GM12878 (cell line): ENCODE data around the gene DDX20. TPM values are rescaled to one million over a fixed set of nuclear protein-coding genes. Genes with fewer than 3 reads are reported as not detected.
"Not testable (repeated sequence)": the region's sequence is repeated elsewhere in the genome, so short reads cannot be mapped to it uniquely, and the experiment has no call there.

Source experiments
- ATAC-seq: fragments of 200-7000 bp; cut with Tn5 transposase; 3 replicates; pipeline ENCODE4 v1.9.1; 2020; ENCODE audit warnings: mild to moderate bottlenecking, moderate library complexity
- BruUV-seq: library from RNA; stranded (reverse); fragments of 400-500 nt; replicated peaks from 2 replicates; lab custom pipeline; 2021; lab: Mats Ljungman, UMichigan
- CTCF ChIA-PET: fragments of 300-600 bp; sonication (Branson Sonifier 250); formaldehyde crosslinking; extraction: SDS; loops from one replicate; lab custom pipeline; 2021; ENCODE audit warnings: inconsistent platforms; lab: Yijun Ruan, JAX
- POLR2A ChIA-PET: fragments of 350-600 bp; formaldehyde crosslinking; extraction: SDS; loops from one replicate; lab custom pipeline; 2021; ENCODE audit warnings: inconsistent platforms; lab: Charles Lee
- RAD21 ChIA-PET: fragments of 300-600 bp; sonication (Branson Sonifier 250); formaldehyde crosslinking; loops from one replicate; lab custom pipeline; 2023; ENCODE audit warnings: antibody characterized with exemption; ENCODE audit not compliant: unreplicated experiment; lab: Charles Lee
- SMC1A ChIA-PET: fragments of 300-600 bp; sonication (Branson Sonifier 250); formaldehyde crosslinking; loops from one replicate; lab custom pipeline; 2023; ENCODE audit not compliant: unreplicated experiment, uncharacterized antibody; lab: Charles Lee
- DNase-seq: peaks from one replicate; pipeline ENCODE4 v3.0.0-alpha.2; 2011; ENCODE audit warnings: low read depth, low spot score
- FAIRE-seq: peaks from 3 replicates; lab custom pipeline; 2011; peaks lifted over from hg19 to GRCh38; lab: Jason Lieb, UNC
- H2AFZ ChIP-seq: 2 replicates; pipeline ENCODE4 v1.6.0; 2011; ENCODE audit warnings: low read depth, low read length, control low read depth; ENCODE audit not compliant: control insufficient read depth
- H3K27ac ChIP-seq: 2 replicates; pipeline ENCODE4 v1.5.1; 2011; ENCODE audit warnings: control low read depth; ENCODE audit not compliant: control insufficient read depth, insufficient read depth
- H3K27me3 ChIP-seq, 2 experiments: replicated peaks in 1 of 2; 2 replicates each; pipeline versions ENCODE4 v1.6.0 to v1.6.1; 2011; ENCODE audit warnings: low read length in 1 of 2; ENCODE audit not compliant: control insufficient read depth in 2 of 2, insufficient read depth in 2 of 2
- H3K36me3 ChIP-seq, 2 experiments: 2 replicates each; pipeline ENCODE4 v1.5.1; 2011; ENCODE audit warnings: low read length in 1 of 2; ENCODE audit not compliant: control insufficient read depth in 2 of 2, insufficient read depth in 2 of 2
- H3K4me1 ChIP-seq: 2 replicates; pipeline ENCODE4 v1.6.1; 2011; ENCODE audit warnings: mild to moderate bottlenecking, low read length, moderate library complexity, mixed read lengths; ENCODE audit not compliant: control insufficient read depth, insufficient read depth
- H3K4me2 ChIP-seq: 2 replicates; pipeline ENCODE4 v1.6.0; 2011; ENCODE audit warnings: control low read depth; ENCODE audit not compliant: control insufficient read depth, insufficient read depth
- H3K4me3 ChIP-seq: fragments of 200-600 bp; sonication (generic); 2 replicates; pipeline ENCODE4 v1.5.1; 2016
- H3K79me2 ChIP-seq: 2 replicates; pipeline ENCODE4 v1.6.0; 2011; ENCODE audit warnings: low read length; ENCODE audit not compliant: control insufficient read depth, insufficient read depth
- H3K9ac ChIP-seq: 2 replicates; pipeline ENCODE4 v1.8.0; 2011; ENCODE audit warnings: low read length, control low read depth, mixed read lengths; ENCODE audit not compliant: control insufficient read depth, insufficient read depth
- H3K9me3 ChIP-seq: replicated peaks from 3 replicates; pipeline ENCODE4 v1.5.1; 2011; ENCODE audit warnings: mild to moderate bottlenecking, low read length; ENCODE audit not compliant: control insufficient read depth, insufficient read depth
- H4K20me1 ChIP-seq: 2 replicates; pipeline ENCODE4 v1.6.0; 2011; ENCODE audit not compliant: control insufficient read depth, insufficient read depth
- BCLAF1 ChIP-seq: fragments of 450-650 bp; IDR thresholded peaks from 2 replicates; pipeline ENCODE4 v1.6.1; 2017; ENCODE audit warnings: antibody characterized with exemption, mild to moderate bottlenecking, moderate library complexity
- HDAC6 ChIP-seq: fragments of 200-600 bp; sonication (generic); IDR thresholded peaks from one replicate; pipeline ENCODE4 v1.8.0; 2017; ENCODE audit warnings: antibody characterized with exemption; ENCODE audit not compliant: unreplicated experiment
- JUNB ChIP-seq: IDR thresholded peaks from 2 replicates; pipeline ENCODE4 v1.6.1; 2016; ENCODE audit warnings: antibody characterized with exemption, mild to moderate bottlenecking
- NFXL1 ChIP-seq: fragments of 450-650 bp; IDR thresholded peaks from 2 replicates; pipeline ENCODE4 v1.6.1; 2017; ENCODE audit warnings: antibody characterized with exemption, mild to moderate bottlenecking, borderline replicate concordance
- WGBS: methylation state at CpG from one replicate; pipeline ENCODE4 v1.1.6; 2016; ENCODE audit warnings: low lambda C conversion rate; ENCODE audit not compliant: insufficient replicate concordance, insufficient coverage; ENCODE audit errors: missing lambda C conversion rate; 5-methylcytosine and 5-hydroxymethylcytosine counted together
- in situ Hi-C: fragments of 300-500 bp; cut with MboI; formaldehyde crosslinking; loops from 9 replicates; pipeline ENCODE4 v1.14.3; 2018; ENCODE audit warnings: mixed read lengths
- intact Hi-C: fragments of 100-400 bp; cut with micrococcal nuclease; formaldehyde crosslinking; loops from one replicate; pipeline ENCODE4 v1.14.2; 2022; ENCODE audit not compliant: unreplicated experiment
- polyA plus RNA-seq, 11 experiments: library from polyadenylated mRNA; depleted of rRNA in 4 of 11; unstranded in 6 of 11; stranded (reverse) in 5 of 11; fragments of >200 nt; fragmentation: Nextera tagmentation in 4 of 11; fragmentation: Illumina TruSeq in 1 of 11; extraction: Ambion mirVana in 4 of 11; extraction: Trizol in 1 of 11; gene quantifications; 1 replicate in 1 of 11; 2 replicates in 10 of 11; pipeline versions ENCODE4 v1.2.1 to v1.2.3, GENCODE V29; 2011 to 2016; ENCODE audit warnings: inconsistent platforms in 2 of 11, missing spikeins in 2 of 11, low read depth in 1 of 11
- total RNA-seq, 4 experiments: library from RNA; depleted of rRNA in 3 of 4; stranded (reverse); fragments of >200 nt in 3 of 4; fragmentation: Illumina TruSeq in 1 of 4; extraction: Trizol in 1 of 4; gene quantifications; 2 replicates each; pipeline versions ENCODE4 v1.2.1 to v1.2.3, GENCODE V29; 2013 to 2021

DDX20 gene
- total and polyA plus RNA-seq, 10 of the 15 experiments (the other 5 are each of a cell fraction or from before 2014, with no cell fraction given), result 7.2 to 30.6 (median 25.1) TPM

DNA sequence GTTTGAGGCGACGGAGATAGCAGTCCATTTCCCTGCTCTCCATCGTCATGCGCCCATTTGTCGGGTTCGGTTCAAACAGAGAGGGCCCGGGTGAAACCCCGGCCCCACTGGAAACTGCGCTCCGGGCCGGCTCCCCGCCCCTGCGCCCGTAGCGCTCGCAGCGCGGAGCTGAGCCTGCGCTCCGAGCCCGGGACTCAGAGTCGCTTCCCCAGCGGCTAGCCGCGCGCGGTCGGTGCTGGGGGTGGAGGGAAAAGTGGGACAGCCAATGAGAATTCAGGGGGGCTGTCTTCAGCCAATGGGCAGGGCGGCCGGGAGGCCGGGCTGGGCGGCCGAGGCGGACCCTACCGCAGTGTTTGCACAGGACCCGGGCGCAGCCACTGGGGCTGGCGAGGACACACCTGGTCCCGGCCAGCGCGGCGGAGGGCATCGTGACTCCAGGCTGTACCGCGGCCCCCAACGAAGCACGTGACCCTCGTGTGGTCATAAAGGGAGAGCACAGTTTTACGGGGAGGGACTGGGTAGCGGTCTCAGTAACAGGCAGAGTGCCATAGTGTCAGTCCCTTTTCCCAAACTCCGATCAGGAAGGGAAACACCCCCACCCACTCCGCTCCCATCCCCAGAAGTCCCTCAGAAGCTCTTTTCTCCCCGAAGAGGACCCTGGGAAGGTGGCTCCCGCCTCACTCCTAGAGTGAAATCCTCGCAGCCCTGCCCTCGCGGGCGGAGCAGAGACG lies 16.3 kb upstream of the DDX20 start, which contains the start of gene INKA2 (continued):
- TF ChIP-seq NFXL1 (no peak), JUNB (no peak)
- TF ChIP-seq, all 136 proteins: peak for 28

DNA sequence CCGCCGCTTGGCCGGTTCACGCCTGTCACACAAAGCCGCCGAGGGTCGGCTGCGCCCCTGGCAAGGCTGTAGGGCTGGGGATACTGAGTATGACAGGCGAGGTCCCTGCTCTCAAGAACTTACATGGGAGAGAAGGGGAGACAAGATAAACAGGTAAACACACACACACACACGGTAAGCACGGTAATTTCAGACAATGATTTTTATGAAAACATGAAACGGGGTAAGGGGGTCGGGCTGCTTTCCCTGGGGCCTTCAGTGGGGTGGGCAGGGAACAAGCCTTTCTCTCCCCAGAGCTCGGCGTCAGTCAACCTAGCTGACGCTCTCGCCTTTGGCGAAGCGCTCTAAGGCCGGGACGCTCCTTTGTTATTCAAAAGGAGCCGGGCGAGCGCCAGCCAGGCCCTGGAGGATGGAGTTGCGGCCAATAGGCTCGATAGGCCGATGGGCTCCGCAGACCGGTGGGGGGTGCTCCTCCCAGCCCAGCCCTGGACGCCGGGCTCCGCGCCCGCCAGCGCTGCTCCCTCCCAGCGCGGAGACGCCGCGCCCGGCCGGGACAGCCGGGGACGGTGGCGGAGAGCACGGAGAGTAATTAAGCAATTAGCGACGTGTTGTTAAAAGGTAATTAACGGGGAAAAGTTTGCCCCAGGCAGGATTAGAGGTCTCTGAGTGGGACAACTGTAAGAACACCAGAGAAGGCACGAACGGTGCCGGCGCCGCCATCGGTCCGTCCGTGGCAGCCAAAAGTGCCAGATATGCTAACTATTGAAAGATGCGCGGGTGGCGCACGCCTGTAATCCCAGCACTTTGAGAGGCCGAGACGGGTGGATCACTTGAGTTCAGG lies 15.6 kb upstream of the DDX20 start:
- 8% methylated on average over 61 of the region's 63 CpGs for WGBS
- Histone ChIP-seq H3K4me2 (peak overlapping the region; percentile 100), H3K4me3 (peak overlapping the region; percentile 86), H4K20me1 (no peaks in the 10 kb centered on the region), H2AFZ (peak overlapping the region; percentile 85), H3K79me2 (no peaks in the 10 kb centered on the region), H3K9ac (no peak overlapping the region), H3K27ac (no peak overlapping the region), H3K27me3 (peaks cover 0 to 8% of the 10 kb centered on the region in 2 experiments; a peak in 2 of 4 replicates)
- ChIA-PET CTCF (interaction anchor here (1.0 to 12.7 kb wide), 7 partner anchors 9 to 232 kb away, joined by 4 to 135 read pairs (median 5); no protein-coding TSS in a partner anchor), RAD21 (interaction anchor here (1.5 to 3.9 kb wide), 5 partner anchors 11 to 233 kb away, joined by 5 to 26 read pairs (median 12); partner anchors contain the start of gene DDX20), SMC1A (interaction anchor here (0.9 to 4.8 kb wide), 5 partner anchors 11 to 232 kb away, joined by 3 to 31 read pairs (median 7); partner anchors contain the start of gene DDX20)
- intact Hi-C loops, result loop anchor here (1.0 kb wide), 1 partner anchor 15 kb away; the partner anchor contains the start of gene DDX20
- FAIRE-seq (peak; percentile 77), ATAC-seq (peak; percentile 1; the same call in 2 of the 3 replicates)
- TF ChIP-seq HDAC6, result peak; percentile 44
- TF ChIP-seq BCLAF1, result no peak
- TF ChIP-seq, all 136 proteins: peak for 1
- Histone ChIP-seq H3K4me1 (peaks cover 11% of the 10 kb centered on the region), H3K9me3 (no peaks in the 10 kb centered on the region), H3K36me3 (no peaks in the 10 kb centered on the region)
- POLR2A ChIA-PET, result interaction anchor here (1.1 kb wide), 1 partner anchor 13 kb away, joined by 3 read pairs; no protein-coding TSS in a partner anchor
- no peak for DNase-seq
- BruUV-seq, result no TSS peak
- in situ Hi-C loops, result no loop called here

DNA sequence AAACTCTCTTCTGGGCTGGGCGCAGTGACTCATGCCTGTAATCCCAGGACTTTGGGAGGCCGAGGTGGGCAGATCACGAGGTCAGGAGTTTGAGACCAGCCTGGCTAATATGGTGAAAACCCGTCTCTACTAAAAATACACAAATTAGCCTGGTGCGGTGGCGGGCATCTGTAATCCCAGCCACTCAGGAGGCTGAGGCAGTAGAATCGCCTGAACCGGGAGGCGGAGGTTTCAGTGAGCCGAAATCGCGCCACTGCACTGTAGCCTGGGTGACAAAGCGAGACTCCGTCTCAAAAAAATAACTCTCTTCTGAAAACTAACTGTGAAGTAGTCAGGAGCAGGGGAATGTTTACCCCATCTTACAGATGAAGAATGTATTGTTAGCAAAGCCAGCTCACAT lies 13.4 kb upstream of the DDX20 start:
- H4K20me1 ChIP-seq, H3K4me3 ChIP-seq, H3K27me3 ChIP-seq, H2AFZ ChIP-seq, intact Hi-C loops, H3K9me3 ChIP-seq, H3K9ac ChIP-seq, H3K36me3 ChIP-seq, H3K27ac ChIP-seq, H3K79me2 ChIP-seq, in situ Hi-C loops, BruUV-seq, DNase-seq, FAIRE-seq, ATAC-seq, H3K4me2 ChIP-seq: not testable (repeated sequence)
- ChIA-PET SMC1A (interaction anchor here (2.2 to 6.5 kb wide), 2 partner anchors 28 to 40 kb away, joined by 4 to 56 read pairs; no protein-coding TSS in a partner anchor), RAD21 (interaction anchor here (1.0 kb wide), 1 partner anchor 28 kb away, joined by 4 read pairs; no protein-coding TSS in a partner anchor), POLR2A (interaction anchor here (1.7 kb wide), 1 partner anchor 8 kb away, joined by 4 read pairs; no protein-coding TSS in a partner anchor), CTCF (interaction anchor here (1.2 to 12.7 kb wide), 2 partner anchors 27 to 261 kb away, joined by 5 to 135 read pairs; no protein-coding TSS in a partner anchor)
- WGBS, result 84% methylated on average over 14 of the region's 14 CpGs
- H3K4me1 ChIP-seq, result peaks cover 11% of the 10 kb centered on the region
